ENCODE results near the gene RIMBP2. TPM values are rescaled to one million over a fixed set of nuclear protein-coding genes. Genes with fewer than 3 reads are reported as not detected.

Gene RIMBP2
- total and polyA plus RNA-seq, 2 experiments from 2014 or later: not detected

- Histone ChIP-seq H3K9ac (no peak overlapping the region), H4K20me1 (ENCODE audit: insufficient read depth) (no peaks in the 10 kb centered on the region)
- in situ Hi-C loops (cut with MboI): no loop called here
Measured at GRCh38 chr12:130641533-130642184, 74.4 kb downstream of the RIMBP2 start.

GRCh38 chr12:130640901-130641300 is 75.2 kb downstream of the RIMBP2 start:
- Histone ChIP-seq H3K4me2 (ENCODE audit: unreplicated experiment) (no peak overlapping the region), H2AFZ (no peak overlapping the region), H3K36me3 (ENCODE audit: low read depth) (no peaks in the 10 kb centered on the region), H3K9me2 (ENCODE audit: insufficient read depth) (no peaks in the 10 kb centered on the region), H3K27ac (no peak overlapping the region), H3K4me3 (no peak overlapping the region), H4K20me1 (ENCODE audit: insufficient read depth) (no peaks in the 10 kb centered on the region), H3K27me3 (replicated peaks; ENCODE audit: insufficient read depth) (no peaks in the 10 kb centered on the region), H3F3A (ENCODE audit: insufficient read depth) (no peaks in the 10 kb centered on the region), H3K9ac (no peak overlapping the region), H3K79me2 (ENCODE audit: insufficient read depth) (no peaks in the 10 kb centered on the region), H3K4me1 (ENCODE audit: insufficient read depth) (no peaks in the 10 kb centered on the region), H3K9me3 (ENCODE audit: low read depth) (no peaks in the 10 kb centered on the region)
- no peak for DNase-seq
- TF ChIP-seq EZH2phosphoT487 (IDR thresholded peaks at IDR 0.05; ENCODE audit: insufficient read depth, low read depth): no peak
- no peak for TF ChIP-seq EZH2 (IDR thresholded peaks at IDR 0.05; ENCODE audit: insufficient read depth, poor library complexity, severe bottlenecking)
- in situ Hi-C loops (cut with MboI): no loop called here
- 54 to 60% methylated on average over 11 of the region's 11 CpGs for WGBS, 2 experiments (ENCODE audit: low coverage in 1 of 2, low lambda C conversion rate in 2 of 2, missing lambda C conversion rate in 2 of 2)

More at GRCh38 chr12:130641533-130642184, 74.4 kb downstream of the RIMBP2 start:
- no peak for TF ChIP-seq EZH2 (IDR thresholded peaks at IDR 0.05; ENCODE audit: insufficient read depth, poor library complexity, severe bottlenecking)
- TF ChIP-seq EZH2phosphoT487 (IDR thresholded peaks at IDR 0.05; ENCODE audit: insufficient read depth, low read depth): no peak
- H3K27ac ChIP-seq: no peak overlapping the region
- H2AFZ ChIP-seq: no peak overlapping the region
- 57 to 63% methylated on average over 14 of the region's 14 CpGs for WGBS, 2 experiments (ENCODE audit: low coverage in 1 of 2, low lambda C conversion rate in 2 of 2, missing lambda C conversion rate in 2 of 2)
- H3K27me3 ChIP-seq (replicated peaks; ENCODE audit: insufficient read depth): no peaks in the 10 kb centered on the region
- no peaks in the 10 kb centered on the region for H3K9me2 ChIP-seq (ENCODE audit: insufficient read depth)
- no peaks in the 10 kb centered on the region for H3K79me2 ChIP-seq (ENCODE audit: insufficient read depth)
- H3K4me3 ChIP-seq: no peak overlapping the region
- H3K9me3 ChIP-seq (ENCODE audit: low read depth): no peaks in the 10 kb centered on the region
- H3K4me2 ChIP-seq (ENCODE audit: unreplicated experiment): no peak overlapping the region
- no peak for DNase-seq
- H3F3A ChIP-seq (ENCODE audit: insufficient read depth): no peaks in the 10 kb centered on the region
- no peaks in the 10 kb centered on the region for H3K36me3 ChIP-seq (ENCODE audit: low read depth)
- H3K4me1 ChIP-seq (ENCODE audit: insufficient read depth): no peaks in the 10 kb centered on the region

- no peak for DNase-seq
- Histone ChIP-seq H3K4me1 (ENCODE audit: insufficient read depth) (no peaks in the 10 kb centered on the region), H3K36me3 (ENCODE audit: low read depth) (no peaks in the 10 kb centered on the region), H3K4me3 (no peak overlapping the region), H4K20me1 (ENCODE audit: insufficient read depth) (no peaks in the 10 kb centered on the region), H3K79me2 (ENCODE audit: insufficient read depth) (no peaks in the 10 kb centered on the region), H3F3A (ENCODE audit: insufficient read depth) (no peaks in the 10 kb centered on the region), H3K27me3 (replicated peaks; ENCODE audit: insufficient read depth) (no peaks in the 10 kb centered on the region), H3K4me2 (ENCODE audit: unreplicated experiment) (no peak overlapping the region), H3K9me2 (ENCODE audit: insufficient read depth) (no peaks in the 10 kb centered on the region), H3K9me3 (ENCODE audit: low read depth) (no peaks in the 10 kb centered on the region), H2AFZ (no peak overlapping the region), H3K27ac (no peak overlapping the region), H3K9ac (no peak overlapping the region)
- 70 to 71% methylated on average over 11 of the region's 11 CpGs for WGBS, 2 experiments (ENCODE audit: low coverage in 1 of 2, low lambda C conversion rate in 2 of 2, missing lambda C conversion rate in 2 of 2)
- no peak for TF ChIP-seq EZH2 (IDR thresholded peaks at IDR 0.05; ENCODE audit: insufficient read depth, poor library complexity, severe bottlenecking)
- no peak for TF ChIP-seq EZH2phosphoT487 (IDR thresholded peaks at IDR 0.05; ENCODE audit: insufficient read depth, low read depth)
- in situ Hi-C loops (cut with MboI): no loop called here
Measured at GRCh38 chr12:130640496-130640895, 75.6 kb downstream of the RIMBP2 start.

- Histone ChIP-seq H3F3A (ENCODE audit: insufficient read depth) (no peaks in the 10 kb centered on the region), H3K9ac (no peak overlapping the region), H3K9me3 (ENCODE audit: low read depth) (no peaks in the 10 kb centered on the region), H3K4me2 (ENCODE audit: unreplicated experiment) (no peak overlapping the region), H3K27ac (no peak overlapping the region), H3K4me1 (ENCODE audit: insufficient read depth) (no peaks in the 10 kb centered on the region), H4K20me1 (ENCODE audit: insufficient read depth) (no peaks in the 10 kb centered on the region), H3K9me2 (ENCODE audit: insufficient read depth) (no peaks in the 10 kb centered on the region), H3K27me3 (replicated peaks; ENCODE audit: insufficient read depth) (no peaks in the 10 kb centered on the region), H3K79me2 (ENCODE audit: insufficient read depth) (no peaks in the 10 kb centered on the region), H3K4me3 (no peak overlapping the region), H2AFZ (no peak overlapping the region), H3K36me3 (ENCODE audit: low read depth) (no peaks in the 10 kb centered on the region)
- in situ Hi-C loops (cut with MboI): no loop called here
- TF ChIP-seq EZH2phosphoT487 (IDR thresholded peaks at IDR 0.05; ENCODE audit: insufficient read depth, low read depth): no peak
- TF ChIP-seq EZH2 (IDR thresholded peaks at IDR 0.05; ENCODE audit: insufficient read depth, poor library complexity, severe bottlenecking): no peak
- no peak for DNase-seq
- 17 to 21% methylated on average over 18 of the region's 18 CpGs for WGBS, 2 experiments (ENCODE audit: low coverage in 1 of 2, low lambda C conversion rate in 2 of 2, missing lambda C conversion rate in 2 of 2)
Measured at GRCh38 chr12:130639476-130640424, 76.3 kb downstream of the RIMBP2 start.
